GM19099 (cell line): ENCODE data around the gene UBE3D.

ENCODE experiments used
- POLR2A ChIP-seq: IDR thresholded peaks from 3 replicates; pipeline ENCODE4 v1.6.1; 2011; ENCODE audit warnings: low read depth; ENCODE audit not compliant: insufficient read length; ENCODE audit errors: extremely low read depth

Gene UBE3D

GRCh38 chr6:82968708-82969107 is 96.9 kb downstream of the UBE3D start:
- TF ChIP-seq POLR2A = no peak

GRCh38 chr6:82963191-82963925 is 102.3 kb downstream of the UBE3D start:
- no peak for TF ChIP-seq POLR2A

- TF ChIP-seq POLR2A = no peak
These were observed 106.2 kb downstream of the UBE3D start for GRCh38 chr6:82959385-82959941.

GRCh38 chr6:82958551-82958950 is 107.1 kb downstream of the UBE3D start:
- no peak for TF ChIP-seq POLR2A

- TF ChIP-seq POLR2A = no peak
These were observed 107.8 kb downstream of the UBE3D start for GRCh38 chr6:82957868-82958245.

GRCh38 chr6:82957171-82957867 is 108.3 kb downstream of the UBE3D start:
- TF ChIP-seq POLR2A = no peak

GRCh38 chr6:82955841-82956240 is 109.8 kb downstream of the UBE3D start:
- TF ChIP-seq POLR2A = no peak

GRCh38 chr6:82954937-82955577 is 110.6 kb downstream of the UBE3D start:
- no peak for TF ChIP-seq POLR2A

- no peak for TF ChIP-seq POLR2A
These were observed 111.3 kb downstream of the UBE3D start for GRCh38 chr6:82954356-82954755.

- TF ChIP-seq POLR2A = no peak
These were observed 111.8 kb downstream of the UBE3D start for GRCh38 chr6:82953871-82954270.

GRCh38 chr6:82951935-82952334 is 113.7 kb downstream of the UBE3D start:
- TF ChIP-seq POLR2A = no peak

- TF ChIP-seq POLR2A = no peak
These were observed 114.3 kb downstream of the UBE3D start for GRCh38 chr6:82951389-82951788.

- TF ChIP-seq POLR2A = no peak
These were observed 140.7 kb downstream of the UBE3D start for GRCh38 chr6:82924799-82925535.

GRCh38 chr6:82921258-82921657 is 144.4 kb downstream of the UBE3D start:
- no peak for TF ChIP-seq POLR2A
